ENCODE measurements around the gene CALML6.
"Not testable (repeated sequence)": the region's sequence is repeated elsewhere in the genome, so short reads cannot be mapped to it uniquely, and the experiment has no call there.

CALML6 gene

GRCh38 chr1:1914971-1915692 lies at the start of gene CALML6:
TSS of gene CALML6 (plus strand) at chr1:1915260. CDS start at chr1:1915281, 21 bp downstream.
- DNase-seq = no peak

GRCh38 chr1:1867164-1867563 lies 47.9 kb upstream of the CALML6 start:
- DNase-seq = no peak

DNA sequence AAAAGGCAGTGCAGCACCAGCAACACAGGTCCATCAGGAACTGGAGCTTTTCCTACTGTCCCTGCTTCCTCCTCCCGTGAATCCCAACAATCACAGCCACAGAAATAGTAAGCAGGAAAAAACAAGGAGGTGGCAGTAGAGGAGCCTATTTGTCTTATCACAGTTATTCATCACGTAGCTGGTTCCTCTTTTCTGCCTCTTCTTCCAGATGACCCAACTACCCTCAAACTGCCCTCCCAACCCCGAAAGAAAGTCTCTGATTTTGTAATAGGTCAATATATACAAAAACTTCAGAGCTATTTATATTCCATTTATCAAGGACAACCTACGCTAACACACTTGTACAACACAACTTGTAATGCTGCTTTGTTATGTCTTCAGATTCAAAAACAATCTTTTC lies 45.6 kb upstream of the CALML6 start:
- DNase-seq = no peak

DNA sequence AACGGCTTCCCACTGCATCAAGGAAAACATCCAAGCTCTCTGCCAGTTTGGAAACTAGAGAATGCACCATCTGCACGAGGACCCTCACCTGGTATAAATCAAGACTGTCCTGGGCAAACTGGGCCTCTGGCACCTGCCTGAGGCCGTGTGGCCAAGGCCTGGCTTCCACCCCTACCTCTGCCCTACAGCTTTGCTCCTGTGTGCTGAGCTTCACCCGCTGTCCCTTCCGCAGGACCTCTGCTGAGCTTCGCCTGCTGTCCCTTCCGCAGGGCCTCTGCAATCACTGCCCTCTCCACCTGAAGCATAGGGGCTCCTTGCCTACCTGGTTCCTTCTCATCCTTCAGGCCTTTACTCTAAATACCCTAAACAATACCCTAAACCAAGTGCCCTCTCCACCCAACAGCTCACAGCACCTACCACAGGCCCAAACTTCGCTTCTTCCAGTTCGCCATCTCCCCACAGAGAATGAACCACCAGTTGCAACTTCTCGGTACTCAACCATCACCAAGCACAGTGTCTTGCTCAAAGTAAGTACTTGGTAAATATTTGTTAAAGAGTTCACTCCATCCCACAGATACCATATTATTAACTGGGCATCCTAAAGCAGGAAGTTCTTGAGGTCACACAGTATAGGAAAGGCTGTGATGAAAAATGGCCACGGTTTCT lies 42.6 kb upstream of the CALML6 start:
- DNase-seq = no peak

GRCh38 chr1:1873186-1873585 lies 41.9 kb upstream of the CALML6 start:
- no peak for DNase-seq

GRCh38 chr1:1874901-1875300 lies 40.2 kb upstream of the CALML6 start:
- no peak for DNase-seq

DNA sequence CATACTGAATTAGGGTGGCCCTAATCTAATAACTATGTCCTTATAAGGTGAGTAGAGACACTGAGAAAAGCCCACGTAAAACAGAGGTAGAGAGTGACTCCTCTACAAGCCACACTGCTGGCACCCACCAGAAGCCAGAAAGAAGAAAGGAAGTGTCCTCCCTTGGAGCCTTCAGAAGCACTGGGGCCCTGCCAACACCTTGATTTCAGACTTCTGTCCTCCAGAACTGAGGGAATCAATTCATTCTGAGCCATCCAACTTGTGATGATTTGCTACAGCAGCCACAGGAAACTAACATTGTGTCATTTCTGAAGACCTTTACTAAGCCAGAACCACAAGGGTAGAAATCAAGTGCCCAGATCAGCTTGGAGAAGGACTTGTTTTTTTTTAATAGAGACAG lies 39.1 kb upstream of the CALML6 start:
- no peak for DNase-seq

GRCh38 chr1:1876335-1876930 lies 38.6 kb upstream of the CALML6 start:
- DNase-seq = no peak

GRCh38 chr1:1877865-1878436 lies 37.1 kb upstream of the CALML6 start:
- no peak for DNase-seq

DNA sequence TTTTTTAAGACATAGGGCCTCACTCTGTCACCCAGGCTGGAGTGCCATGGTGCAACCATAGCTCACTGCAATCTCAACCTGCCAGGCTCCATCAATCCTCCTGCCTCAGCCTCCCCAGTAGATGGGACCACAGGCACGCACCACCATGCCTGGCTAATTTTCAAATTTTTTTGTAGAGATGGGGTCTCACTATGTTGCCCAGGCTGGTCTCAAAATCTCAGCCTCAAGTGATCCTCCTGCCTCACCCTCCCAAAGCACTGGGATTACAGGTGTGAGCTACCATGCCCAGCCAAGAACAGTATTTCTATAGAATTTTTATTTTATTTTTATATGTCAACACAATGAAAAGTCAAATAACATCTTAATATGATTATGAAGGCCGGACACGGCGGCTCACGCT lies 35.1 kb upstream of the CALML6 start:
- no peak for DNase-seq

- DNase-seq = no peak
Observed at GRCh38 chr1:1880617-1881312, 34.3 kb upstream of the CALML6 start.

- no peak for DNase-seq
Observed at GRCh38 chr1:1881727-1882126, 33.3 kb upstream of the CALML6 start.

- DNase-seq = no peak
Observed at GRCh38 chr1:1883092-1883873, 31.8 kb upstream of the CALML6 start.

DNA sequence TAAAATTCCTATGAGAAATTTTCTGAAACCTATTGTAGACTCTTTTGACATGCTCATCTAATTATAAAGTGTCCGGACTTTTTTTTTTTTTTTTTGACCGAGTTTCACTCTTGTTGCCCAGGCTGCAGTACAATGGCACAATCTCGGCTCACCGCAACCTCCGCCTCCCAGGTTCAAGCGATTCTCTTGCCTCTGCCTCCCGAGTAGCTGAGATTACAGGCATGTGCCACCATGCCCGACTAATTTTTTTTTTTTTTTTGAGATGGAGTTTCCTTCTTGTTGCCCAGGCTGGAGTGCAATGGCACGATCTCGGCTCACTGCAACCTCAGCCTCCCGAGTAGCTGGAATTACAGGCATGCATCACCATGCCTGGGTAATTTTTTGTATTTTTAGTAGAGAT lies 31.2 kb upstream of the CALML6 start:
- not testable (repeated sequence) for DNase-seq

GRCh38 chr1:1889090-1889750 lies 25.8 kb upstream of the CALML6 start:
- no peak for DNase-seq

- no peak for DNase-seq
Observed at GRCh38 chr1:1889847-1890505, 25.1 kb upstream of the CALML6 start.

- DNase-seq = no peak
Observed at GRCh38 chr1:1890506-1891348, 24.3 kb upstream of the CALML6 start, which contains the start of gene GNB1. TSS of gene GNB1 (minus strand) at chr1:1891087. CDS start at chr1:1825453, 65,634 bp downstream.

GRCh38 chr1:1891349-1892078 lies 23.5 kb upstream of the CALML6 start:
- DNase-seq = no peak

DNA sequence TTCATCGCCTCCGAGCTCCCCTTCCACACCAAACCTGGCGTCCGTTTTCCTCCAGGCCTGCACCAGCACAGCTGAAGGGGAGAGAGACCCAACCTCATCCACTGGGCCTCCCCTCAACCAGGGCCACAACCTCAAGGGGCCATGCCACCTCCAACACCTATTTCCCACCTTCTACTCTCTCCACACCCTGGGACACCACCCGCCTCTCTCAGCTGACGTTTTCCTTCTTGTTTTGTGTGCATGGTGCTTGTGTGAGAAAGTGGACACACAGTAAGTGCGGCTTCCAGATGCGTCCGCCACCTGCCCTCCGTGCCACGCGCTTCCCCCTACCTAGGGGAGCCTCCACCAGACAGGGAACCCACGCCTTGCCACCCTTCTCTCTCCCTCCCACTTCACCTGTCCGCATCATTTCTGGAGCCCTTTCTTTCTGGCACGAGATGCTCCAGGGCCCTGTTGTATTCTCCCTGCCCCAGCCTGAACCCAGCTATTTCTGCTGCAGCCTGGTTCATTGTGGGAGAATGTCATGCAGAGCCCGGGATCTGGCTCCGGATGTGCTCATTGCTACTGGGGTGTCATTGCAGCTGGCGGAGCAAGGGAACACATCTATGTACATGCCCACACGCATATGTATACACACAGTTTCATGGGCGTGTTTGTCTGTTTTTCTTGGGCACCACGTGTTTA lies 22.8 kb upstream of the CALML6 start:
- no peak for DNase-seq

Data from NCI-H524 treated with DMSO at 0.1 percent for 48 hours (cell line).